Measurements from ENCODE around the gene WNT7B.

The WNT7B gene

GRCh38 chr22:45970705-45971407 is 6.1 kb downstream of the WNT7B start:
- Histone ChIP-seq H3K27ac (ENCODE audit: insufficient read depth, low read length, poor library complexity, severe bottlenecking) (no peak overlapping the region), H3K36me3 (ENCODE audit: control insufficient read depth, insufficient read depth, low read length) (no peaks in the 10 kb centered on the region), H3K9me3 (ENCODE audit: control insufficient read depth, low read length) (no peaks in the 10 kb centered on the region), H3K4me1 (ENCODE audit: control insufficient read depth, insufficient read depth, low read length, poor library complexity, severe bottlenecking) (peaks cover 10% of the 10 kb centered on the region), H3K4me3 (ENCODE audit: insufficient read depth, low read depth, low read length, poor library complexity, severe bottlenecking) (no peak overlapping the region), H3K27me3 (replicated peaks; ENCODE audit: control insufficient read depth, insufficient read depth, low read length, poor library complexity, severe bottlenecking) (peaks cover 48% of the 10 kb centered on the region)
- DNase-seq = no peak

- Histone ChIP-seq H3K27ac (ENCODE audit: insufficient read depth, low read length, poor library complexity, severe bottlenecking) (no peak overlapping the region), H3K36me3 (ENCODE audit: control insufficient read depth, insufficient read depth, low read length) (no peaks in the 10 kb centered on the region), H3K9me3 (ENCODE audit: control insufficient read depth, low read length) (no peaks in the 10 kb centered on the region), H3K4me1 (ENCODE audit: control insufficient read depth, insufficient read depth, low read length, poor library complexity, severe bottlenecking) (peaks cover 10% of the 10 kb centered on the region), H3K27me3 (replicated peaks; ENCODE audit: control insufficient read depth, insufficient read depth, low read length, poor library complexity, severe bottlenecking) (peaks cover 42% of the 10 kb centered on the region), H3K4me3 (ENCODE audit: insufficient read depth, low read depth, low read length, poor library complexity, severe bottlenecking) (no peak overlapping the region)
- DNase-seq = no peak
These were observed 7.0 kb downstream of the WNT7B start for GRCh38 chr22:45969801-45970470.

GRCh38 chr22:45969414-45969799 is 7.6 kb downstream of the WNT7B start:
- no peak for DNase-seq
- H3K4me3 ChIP-seq (ENCODE audit: insufficient read depth, low read depth, low read length, poor library complexity, severe bottlenecking) = no peak overlapping the region
- peaks cover 37% of the 10 kb centered on the region for H3K27me3 ChIP-seq (replicated peaks; ENCODE audit: control insufficient read depth, insufficient read depth, low read length, poor library complexity, severe bottlenecking)

GRCh38 chr22:45968751-45969413 is 8.1 kb downstream of the WNT7B start:
- no peaks in the 10 kb centered on the region for H3K9me3 ChIP-seq (ENCODE audit: control insufficient read depth, low read length)
- H3K4me1 ChIP-seq (ENCODE audit: control insufficient read depth, insufficient read depth, low read length, poor library complexity, severe bottlenecking) = peaks cover 10% of the 10 kb centered on the region
- H3K27ac ChIP-seq (ENCODE audit: insufficient read depth, low read length, poor library complexity, severe bottlenecking) = no peak overlapping the region
- no peak for DNase-seq
- no peaks in the 10 kb centered on the region for H3K36me3 ChIP-seq (ENCODE audit: control insufficient read depth, insufficient read depth, low read length)
- H3K4me3 ChIP-seq (ENCODE audit: insufficient read depth, low read depth, low read length, poor library complexity, severe bottlenecking) = no peak overlapping the region
- peaks cover 33% of the 10 kb centered on the region for H3K27me3 ChIP-seq (replicated peaks; ENCODE audit: control insufficient read depth, insufficient read depth, low read length, poor library complexity, severe bottlenecking)

More at GRCh38 chr22:45969414-45969799, 7.6 kb downstream of the WNT7B start:
- Histone ChIP-seq H3K4me1 (ENCODE audit: control insufficient read depth, insufficient read depth, low read length, poor library complexity, severe bottlenecking) (peaks cover 10% of the 10 kb centered on the region), H3K9me3 (ENCODE audit: control insufficient read depth, low read length) (no peaks in the 10 kb centered on the region), H3K36me3 (ENCODE audit: control insufficient read depth, insufficient read depth, low read length) (no peaks in the 10 kb centered on the region), H3K27ac (ENCODE audit: insufficient read depth, low read length, poor library complexity, severe bottlenecking) (no peak overlapping the region)

DNA sequence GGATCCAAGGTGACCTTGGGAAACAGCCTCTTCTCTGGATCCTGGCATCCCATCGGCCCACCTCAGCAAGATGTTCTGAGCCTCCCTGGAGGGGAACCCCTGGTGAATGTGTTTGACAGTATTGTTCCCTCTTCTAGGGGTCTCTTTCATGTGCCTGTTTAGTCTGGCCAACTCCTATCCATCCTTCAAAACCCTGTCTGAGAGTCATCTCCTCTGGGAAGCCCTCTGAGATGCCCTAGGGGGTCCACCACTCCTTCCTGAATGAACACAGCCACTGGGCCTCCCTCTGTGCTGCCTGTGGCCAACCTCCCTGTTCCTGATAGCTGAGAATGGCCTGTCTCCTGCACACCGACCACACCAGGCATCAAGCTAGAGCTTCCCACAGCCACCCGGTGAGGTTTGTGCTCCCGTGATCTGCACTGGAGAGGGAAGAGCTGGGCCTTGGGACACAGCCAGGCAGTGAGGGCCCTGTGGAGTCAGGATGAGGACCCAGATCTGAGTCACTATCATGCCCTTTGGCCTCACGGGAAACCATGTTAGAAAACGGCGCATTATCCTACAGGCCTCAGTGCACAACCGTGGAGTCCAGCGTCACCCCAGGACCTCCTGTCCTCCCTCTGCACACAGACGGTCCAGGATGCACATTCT is 8.8 kb downstream of the WNT7B start:
- Histone ChIP-seq H3K4me3 (ENCODE audit: insufficient read depth, low read depth, low read length, poor library complexity, severe bottlenecking) (no peak overlapping the region), H3K27me3 (replicated peaks; ENCODE audit: control insufficient read depth, insufficient read depth, low read length, poor library complexity, severe bottlenecking) (peaks cover 26% of the 10 kb centered on the region), H3K9me3 (ENCODE audit: control insufficient read depth, low read length) (no peaks in the 10 kb centered on the region), H3K4me1 (ENCODE audit: control insufficient read depth, insufficient read depth, low read length, poor library complexity, severe bottlenecking) (peaks cover 10% of the 10 kb centered on the region), H3K27ac (ENCODE audit: insufficient read depth, low read length, poor library complexity, severe bottlenecking) (no peak overlapping the region), H3K36me3 (ENCODE audit: control insufficient read depth, insufficient read depth, low read length) (no peaks in the 10 kb centered on the region)
- no peak for DNase-seq

DNA sequence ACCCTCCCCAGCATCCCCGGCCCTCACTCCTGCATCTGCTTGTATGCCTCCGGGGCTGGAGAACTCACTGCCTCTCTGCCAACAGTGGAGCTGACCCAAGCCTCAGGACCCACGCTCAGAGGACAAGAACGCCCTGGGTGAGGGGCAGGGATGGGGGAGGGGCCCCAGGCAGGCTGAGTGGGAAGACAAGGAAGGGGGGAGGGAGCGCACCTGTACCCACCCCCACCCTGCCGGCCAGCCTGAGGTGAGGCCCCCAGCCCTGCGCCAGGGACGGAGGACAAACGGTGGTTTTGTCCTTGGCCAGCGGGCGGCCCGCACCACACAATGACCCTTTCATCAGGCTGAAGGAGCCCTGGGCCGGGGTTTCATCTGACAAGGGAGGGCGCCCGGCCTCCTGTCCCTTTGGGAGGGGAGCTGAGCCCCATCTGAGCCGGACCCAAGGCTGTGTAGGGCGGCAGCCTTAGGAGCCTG is 10.0 kb downstream of the WNT7B start:
- Histone ChIP-seq H3K4me1 (ENCODE audit: control insufficient read depth, insufficient read depth, low read length, poor library complexity, severe bottlenecking) (peaks cover 10% of the 10 kb centered on the region), H3K27me3 (replicated peaks; ENCODE audit: control insufficient read depth, insufficient read depth, low read length, poor library complexity, severe bottlenecking) (peaks cover 25% of the 10 kb centered on the region), H3K4me3 (ENCODE audit: insufficient read depth, low read depth, low read length, poor library complexity, severe bottlenecking) (no peak overlapping the region), H3K9me3 (ENCODE audit: control insufficient read depth, low read length) (no peaks in the 10 kb centered on the region), H3K27ac (ENCODE audit: insufficient read depth, low read length, poor library complexity, severe bottlenecking) (no peak overlapping the region), H3K36me3 (ENCODE audit: control insufficient read depth, insufficient read depth, low read length) (no peaks in the 10 kb centered on the region)
- no peak for DNase-seq

GRCh38 chr22:45966320-45966894 is 10.6 kb downstream of the WNT7B start:
- Histone ChIP-seq H3K27me3 (replicated peaks; ENCODE audit: control insufficient read depth, insufficient read depth, low read length, poor library complexity, severe bottlenecking) (peaks cover 20% of the 10 kb centered on the region), H3K36me3 (ENCODE audit: control insufficient read depth, insufficient read depth, low read length) (no peaks in the 10 kb centered on the region), H3K27ac (ENCODE audit: insufficient read depth, low read length, poor library complexity, severe bottlenecking) (no peak overlapping the region), H3K9me3 (ENCODE audit: control insufficient read depth, low read length) (no peaks in the 10 kb centered on the region), H3K4me3 (ENCODE audit: insufficient read depth, low read depth, low read length, poor library complexity, severe bottlenecking) (no peak overlapping the region), H3K4me1 (ENCODE audit: control insufficient read depth, insufficient read depth, low read length, poor library complexity, severe bottlenecking) (peaks cover 7% of the 10 kb centered on the region)
- DNase-seq = no peak

DNA sequence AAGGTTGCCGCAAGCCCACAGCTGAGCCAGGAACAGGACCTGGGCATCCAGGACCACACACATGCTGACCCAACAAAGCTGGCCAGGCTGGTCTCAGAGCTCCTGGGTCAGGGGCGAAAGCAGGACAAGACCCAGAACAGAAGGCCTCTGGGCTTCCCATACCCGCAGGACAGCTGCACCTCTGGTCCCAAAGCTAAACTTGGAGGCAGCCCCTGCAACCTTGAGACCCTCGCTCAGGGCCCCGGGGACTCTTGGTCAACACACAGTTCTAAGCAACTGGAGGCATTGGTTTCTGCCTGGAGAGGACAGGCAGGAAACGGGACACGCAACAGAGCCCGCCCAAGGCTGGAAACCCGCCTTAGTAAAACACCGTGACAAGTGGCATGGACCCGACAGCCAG is 11.4 kb downstream of the WNT7B start:
- Histone ChIP-seq H3K27me3 (replicated peaks; ENCODE audit: control insufficient read depth, insufficient read depth, low read length, poor library complexity, severe bottlenecking) (peaks cover 12% of the 10 kb centered on the region), H3K27ac (ENCODE audit: insufficient read depth, low read length, poor library complexity, severe bottlenecking) (no peak overlapping the region), H3K36me3 (ENCODE audit: control insufficient read depth, insufficient read depth, low read length) (no peaks in the 10 kb centered on the region), H3K4me1 (ENCODE audit: control insufficient read depth, insufficient read depth, low read length, poor library complexity, severe bottlenecking) (peaks cover under 1% of the 10 kb centered on the region), H3K4me3 (ENCODE audit: insufficient read depth, low read depth, low read length, poor library complexity, severe bottlenecking) (no peak overlapping the region), H3K9me3 (ENCODE audit: control insufficient read depth, low read length) (no peaks in the 10 kb centered on the region)
- DNase-seq = no peak

- Histone ChIP-seq H3K4me1 (ENCODE audit: control insufficient read depth, insufficient read depth, low read length, poor library complexity, severe bottlenecking) (no peaks in the 10 kb centered on the region), H3K27ac (ENCODE audit: insufficient read depth, low read length, poor library complexity, severe bottlenecking) (no peak overlapping the region), H3K9me3 (ENCODE audit: control insufficient read depth, low read length) (no peaks in the 10 kb centered on the region), H3K4me3 (ENCODE audit: insufficient read depth, low read depth, low read length, poor library complexity, severe bottlenecking) (no peak overlapping the region), H3K36me3 (ENCODE audit: control insufficient read depth, insufficient read depth, low read length) (no peaks in the 10 kb centered on the region), H3K27me3 (replicated peaks; ENCODE audit: control insufficient read depth, insufficient read depth, low read length, poor library complexity, severe bottlenecking) (peaks cover 8% of the 10 kb centered on the region)
- DNase-seq = no peak
These were observed 11.9 kb downstream of the WNT7B start for GRCh38 chr22:45964926-45965527.
